Measurements from ENCODE around the gene GMPS.
"Not testable (repeated sequence)": the region's sequence is repeated elsewhere in the genome, so short reads cannot be mapped to it uniquely, and the experiment has no call there.

GMPS gene

GRCh38 chr3:155948476-155948875, 78.0 kb downstream of the GMPS start:
- TF ChIP-seq CTCF (IDR thresholded peaks at IDR 0.05; ENCODE audit: extremely low read depth, missing control alignments) = no peak
- DNase-seq (ENCODE audit: low spot score) = no peak

DNA sequence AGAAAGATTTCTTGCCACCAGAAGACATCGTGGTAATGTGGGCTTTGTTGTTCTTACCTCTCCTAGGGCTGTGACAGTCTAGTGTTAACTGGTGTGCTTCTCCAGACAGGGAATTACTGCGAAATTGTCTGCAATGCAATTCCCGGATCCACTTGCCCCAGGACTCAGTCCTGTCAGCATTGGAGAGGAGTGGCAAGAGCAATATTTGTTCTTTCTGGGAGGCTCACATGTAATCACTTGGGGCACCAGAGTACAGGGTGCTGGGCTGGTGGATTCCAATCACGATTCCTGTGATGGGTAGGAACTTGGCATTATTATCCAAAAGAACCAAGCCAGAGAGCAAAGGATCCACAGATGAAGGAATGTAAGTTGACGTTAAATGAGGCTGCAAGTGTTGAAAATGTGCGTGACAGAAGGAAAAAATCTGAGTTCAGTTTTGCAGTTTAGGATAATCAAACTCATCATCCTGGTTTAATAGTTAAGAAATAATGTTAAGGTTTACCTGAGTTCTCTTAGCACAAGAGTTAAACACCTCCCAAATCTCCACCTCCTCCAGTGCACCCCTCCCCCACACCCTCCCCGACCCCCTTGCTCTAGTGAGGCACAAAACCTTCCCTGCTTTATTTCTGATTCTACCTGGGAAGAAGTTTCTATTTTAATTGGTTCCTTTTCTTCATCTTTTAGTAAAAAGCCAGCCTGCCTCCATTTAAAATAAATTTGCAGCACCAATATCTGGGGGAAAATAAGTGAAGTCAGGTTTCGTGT, 79.2 kb downstream of the GMPS start:
- DNase-seq (ENCODE audit: low spot score) = no peak
- TF ChIP-seq CTCF (IDR thresholded peaks at IDR 0.05; ENCODE audit: extremely low read depth, missing control alignments) = no peak

DNA sequence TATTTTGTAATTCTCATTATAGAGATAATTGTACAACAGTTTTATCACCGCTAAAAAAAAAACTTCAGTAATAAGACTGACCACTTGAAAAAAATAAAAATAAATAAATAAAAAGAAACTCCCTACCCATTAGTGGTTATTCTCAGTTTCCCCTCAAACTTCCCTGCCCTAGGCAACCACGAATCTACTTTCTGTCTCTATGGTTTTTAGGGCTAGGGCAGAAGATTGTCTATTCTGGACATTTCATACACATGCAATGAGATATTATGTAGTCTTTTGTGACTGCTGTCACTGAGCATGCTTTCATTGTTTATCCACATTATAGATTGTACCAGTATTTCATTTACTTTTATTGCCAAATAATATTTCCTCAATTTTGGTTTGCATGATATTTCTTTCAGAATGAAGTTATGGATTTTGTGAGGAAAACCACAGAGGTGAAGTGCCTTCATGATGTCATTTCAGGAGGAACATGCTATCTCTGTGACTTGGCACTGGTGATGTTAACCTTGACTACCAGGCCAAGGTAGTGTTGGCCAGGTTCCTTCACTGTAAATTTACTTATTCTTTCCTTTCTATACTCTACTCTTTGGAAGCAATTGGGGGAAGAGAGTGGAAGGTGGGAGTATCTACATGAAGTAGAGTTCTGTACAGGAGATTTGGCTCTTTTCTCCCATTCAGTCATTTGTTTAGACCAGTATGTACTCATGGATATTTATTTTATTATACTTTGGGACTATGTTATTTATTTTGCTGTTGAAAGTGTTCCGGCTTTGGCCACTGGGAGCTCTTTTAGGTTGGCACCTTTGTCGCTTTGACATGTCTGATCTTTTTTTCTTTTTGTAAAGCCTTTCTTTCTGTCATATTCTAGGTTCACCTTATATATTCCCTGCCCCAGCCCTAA, 86.3 kb downstream of the GMPS start:
- no peak for TF ChIP-seq CTCF (IDR thresholded peaks at IDR 0.05; ENCODE audit: extremely low read depth, missing control alignments)

DNA sequence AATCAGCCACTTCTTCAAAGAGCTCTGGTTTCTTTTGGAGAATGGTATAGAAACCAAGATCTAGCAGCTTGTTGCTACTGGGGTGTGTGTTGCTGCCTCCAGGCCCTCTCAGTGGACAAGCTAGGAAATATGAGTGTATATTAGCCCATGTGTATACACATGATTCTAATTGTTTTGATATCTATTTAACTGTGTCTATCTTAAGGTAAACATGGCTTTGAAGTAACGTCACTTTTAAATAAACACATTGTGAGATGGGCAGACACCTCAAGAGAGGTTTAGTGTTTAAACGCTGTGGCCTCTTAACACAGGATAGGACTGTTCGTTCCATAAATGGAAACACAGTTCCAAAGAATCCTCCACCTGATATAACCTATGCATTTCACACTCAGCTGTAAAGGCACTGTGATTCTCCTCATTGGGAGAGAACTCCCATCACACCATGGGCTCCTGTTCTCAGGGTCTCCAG, 87.0 kb downstream of the GMPS start:
- no peak for DNase-seq (ENCODE audit: low spot score)
- no peak for TF ChIP-seq CTCF (IDR thresholded peaks at IDR 0.05; ENCODE audit: extremely low read depth, missing control alignments)

More for the DNA sequence above, 86.3 kb downstream of the GMPS start:
- DNase-seq (ENCODE audit: low spot score) = no peak

- no peak for DNase-seq (ENCODE audit: low spot score)
- TF ChIP-seq CTCF (IDR thresholded peaks at IDR 0.05; ENCODE audit: extremely low read depth, missing control alignments) = no peak
Measured at GRCh38 chr3:155958676-155959075, 88.2 kb downstream of the GMPS start.

DNA sequence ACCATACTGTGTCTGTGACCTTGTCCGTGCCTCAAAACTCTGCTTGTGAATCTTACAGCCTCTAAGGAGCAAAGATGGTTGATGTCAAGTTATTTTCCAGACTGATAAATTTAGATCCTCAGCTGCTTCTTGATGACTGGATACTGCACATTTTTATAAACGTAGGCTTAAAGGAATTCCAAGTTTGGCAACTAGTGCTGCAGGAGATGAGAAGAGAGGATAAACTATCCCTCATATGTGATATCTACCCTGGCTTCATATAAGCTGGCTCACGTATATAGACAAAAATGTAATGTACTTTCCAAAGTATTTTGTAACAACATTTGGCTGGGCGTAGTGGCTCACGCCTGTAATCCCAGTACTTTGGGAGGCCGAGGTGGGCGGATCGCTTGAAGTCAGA, 89.6 kb downstream of the GMPS start:
- TF ChIP-seq CTCF (IDR thresholded peaks at IDR 0.05; ENCODE audit: extremely low read depth, missing control alignments) = no peak
- DNase-seq (ENCODE audit: low spot score) = no peak

DNA sequence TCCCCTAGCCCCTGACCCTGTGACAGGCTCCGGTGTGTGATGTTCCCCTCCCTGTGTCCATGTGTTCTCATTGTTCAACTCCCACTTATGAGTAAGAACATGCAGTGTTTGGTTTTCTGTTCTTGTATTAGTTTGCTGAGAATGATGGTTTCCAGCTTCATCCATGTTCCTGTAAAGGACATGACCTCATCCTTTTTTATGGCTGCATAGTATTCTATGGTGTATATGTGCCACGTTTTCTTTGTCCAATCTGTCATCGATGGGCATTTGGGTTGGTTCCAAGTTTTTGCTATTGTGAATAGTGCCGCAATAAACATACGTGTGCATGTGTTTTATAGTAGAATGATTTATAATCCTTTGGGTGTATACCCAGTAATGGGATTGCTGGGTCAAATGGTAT, 90.6 kb downstream of the GMPS start:
- not testable (repeated sequence) for DNase-seq (ENCODE audit: low spot score)
